HG02884 (cell line): ENCODE measurements around the gene PA2G4.
A peak's percentile ranks its signal among the peaks of the same experiment; 100 is the strongest.
"Not testable (repeated sequence)": the region's sequence is repeated elsewhere in the genome, so short reads cannot be mapped to it uniquely, and the experiment has no call there.

Source experiments
- ATAC-seq: cut with Tn5 transposase; IDR thresholded peaks from one replicate; pipeline ENCODE4 v1.9.1; 2021; ENCODE audit warnings: mild to moderate bottlenecking, moderate library complexity; ENCODE audit not compliant: unreplicated experiment

PA2G4 gene

GRCh38 chr12:56152756-56153677 lies 48.7 kb downstream of the PA2G4 start:
- no peak for ATAC-seq

- no peak for ATAC-seq
These were observed 49.3 kb downstream of the PA2G4 start for GRCh38 chr12:56153678-56154065.

DNA sequence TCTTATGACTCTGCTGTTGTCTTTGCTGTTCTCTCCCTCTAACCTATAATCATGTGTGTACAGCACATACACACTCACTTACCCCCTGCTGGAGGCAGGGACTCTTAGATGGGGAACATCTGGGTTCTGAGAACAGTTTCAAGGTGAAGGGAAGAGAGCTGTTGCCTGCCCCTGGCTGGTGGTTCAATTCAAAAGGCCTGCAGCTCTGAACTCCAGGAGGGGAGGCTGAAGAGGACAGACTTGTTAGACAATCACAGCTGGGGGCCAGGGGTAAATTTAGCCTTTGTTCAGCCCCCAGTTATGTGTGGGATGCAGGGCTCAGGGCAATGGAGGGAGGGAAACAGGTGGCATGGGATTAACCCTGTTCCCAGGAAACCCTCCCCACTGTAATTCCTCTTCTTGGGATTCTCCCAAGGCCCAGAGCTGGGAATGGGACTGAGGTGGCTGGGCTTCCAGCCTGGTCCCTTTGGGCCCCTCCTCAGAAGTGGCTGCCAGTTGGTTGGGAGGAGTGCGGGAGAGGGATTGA lies 50.0 kb downstream of the PA2G4 start:
- no peak for ATAC-seq

- ATAC-seq = no peak
These were observed 50.5 kb downstream of the PA2G4 start for GRCh38 chr12:56154818-56155217.

DNA sequence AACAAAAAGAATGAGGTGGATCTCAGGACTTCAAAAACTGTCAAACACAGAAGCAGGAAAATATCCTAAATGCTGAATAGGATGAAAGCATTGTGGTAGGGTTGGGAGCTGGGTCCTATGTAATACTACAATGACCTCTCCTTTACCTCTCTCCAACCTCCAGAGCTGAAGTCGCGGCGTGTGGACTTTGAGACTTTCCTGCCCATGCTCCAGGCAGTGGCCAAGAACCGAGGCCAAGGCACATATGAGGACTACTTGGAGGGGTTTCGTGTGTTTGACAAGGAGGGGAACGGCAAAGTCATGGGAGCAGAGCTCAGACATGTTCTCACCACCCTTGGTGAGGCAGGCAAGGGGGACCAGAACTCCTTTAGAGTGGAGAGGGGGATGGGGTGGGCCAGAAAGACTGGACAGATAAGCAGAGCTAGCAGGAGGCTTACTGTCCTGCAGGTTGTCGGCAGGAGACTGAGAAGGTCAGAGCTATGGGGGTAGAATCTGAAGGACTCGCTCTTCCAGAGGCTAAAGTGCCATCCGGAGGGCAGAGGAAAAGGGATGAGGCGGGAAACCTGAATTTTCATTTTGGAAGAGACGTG lies 51.0 kb downstream of the PA2G4 start:
- ATAC-seq = no peak

- not testable (repeated sequence) for ATAC-seq
These were observed 52.3 kb downstream of the PA2G4 start for GRCh38 chr12:56156464-56157200.

- ATAC-seq = peak; percentile 21
These were observed 53.1 kb downstream of the PA2G4 start for GRCh38 chr12:56157201-56158028.

- ATAC-seq = peak; percentile 86
These were observed 53.9 kb downstream of the PA2G4 start, which contains the start of gene MYL6 for GRCh38 chr12:56158029-56158925. TSS of gene MYL6 (plus strand) at chr12:56158359. CDS start at chr12:56158402, 43 bp downstream.

DNA sequence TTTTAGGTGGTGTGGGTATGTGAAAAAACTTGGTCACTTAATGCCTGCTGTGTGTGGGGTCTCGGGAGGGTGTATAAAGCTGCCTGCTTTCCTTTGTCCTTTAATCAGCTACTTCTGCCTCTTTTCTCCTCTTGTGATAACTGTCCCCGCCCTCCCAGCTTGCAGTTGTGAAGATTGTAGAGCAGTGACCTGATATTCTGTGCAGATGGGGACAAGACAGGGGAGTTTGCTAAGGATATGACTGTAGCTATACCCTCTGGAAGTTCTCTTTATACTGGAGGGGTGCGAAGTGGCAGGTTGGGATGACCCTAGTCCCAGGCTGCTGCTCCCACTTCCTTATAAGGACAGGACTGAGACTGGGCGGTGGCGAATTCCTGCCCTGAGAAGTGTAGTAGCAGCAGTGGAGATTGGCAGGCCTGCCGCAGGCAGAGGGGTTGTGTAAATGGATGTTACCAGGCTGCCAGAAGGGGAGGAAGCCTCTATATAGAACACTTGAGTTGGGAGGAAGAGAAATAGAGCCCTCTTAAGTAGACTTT lies 54.6 kb downstream of the PA2G4 start:
- no peak for ATAC-seq

DNA sequence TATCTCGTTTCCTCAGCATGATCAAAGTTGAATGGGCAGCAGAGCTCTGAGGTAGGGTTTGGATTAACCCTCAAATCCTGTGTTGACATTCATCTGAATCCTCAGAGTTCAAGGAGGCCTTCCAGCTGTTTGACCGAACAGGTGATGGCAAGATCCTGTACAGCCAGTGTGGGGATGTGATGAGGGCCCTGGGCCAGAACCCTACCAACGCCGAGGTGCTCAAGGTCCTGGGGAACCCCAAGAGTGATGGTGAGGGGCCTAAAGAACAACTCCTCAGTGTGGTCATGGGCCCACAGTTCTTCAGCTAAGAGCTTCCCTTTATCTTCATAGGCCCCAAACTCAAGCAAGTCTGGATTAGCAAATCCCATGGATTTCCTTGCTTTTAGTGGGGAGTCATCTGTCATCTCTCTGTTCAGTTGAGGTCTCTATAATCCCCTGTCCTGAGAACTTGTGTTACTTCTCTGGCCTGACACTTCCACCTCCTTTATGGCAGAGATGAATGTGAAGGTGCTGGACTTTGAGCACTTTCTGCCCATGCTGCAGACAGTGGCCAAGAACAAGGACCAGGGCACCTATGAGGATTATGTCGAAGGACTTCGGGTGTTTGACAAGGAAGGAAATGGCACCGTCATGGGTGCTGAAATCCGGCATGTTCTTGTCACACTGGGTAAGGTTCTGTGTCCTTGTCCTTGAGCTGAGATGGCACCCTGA lies 55.3 kb downstream of the PA2G4 start:
- no peak for ATAC-seq

DNA sequence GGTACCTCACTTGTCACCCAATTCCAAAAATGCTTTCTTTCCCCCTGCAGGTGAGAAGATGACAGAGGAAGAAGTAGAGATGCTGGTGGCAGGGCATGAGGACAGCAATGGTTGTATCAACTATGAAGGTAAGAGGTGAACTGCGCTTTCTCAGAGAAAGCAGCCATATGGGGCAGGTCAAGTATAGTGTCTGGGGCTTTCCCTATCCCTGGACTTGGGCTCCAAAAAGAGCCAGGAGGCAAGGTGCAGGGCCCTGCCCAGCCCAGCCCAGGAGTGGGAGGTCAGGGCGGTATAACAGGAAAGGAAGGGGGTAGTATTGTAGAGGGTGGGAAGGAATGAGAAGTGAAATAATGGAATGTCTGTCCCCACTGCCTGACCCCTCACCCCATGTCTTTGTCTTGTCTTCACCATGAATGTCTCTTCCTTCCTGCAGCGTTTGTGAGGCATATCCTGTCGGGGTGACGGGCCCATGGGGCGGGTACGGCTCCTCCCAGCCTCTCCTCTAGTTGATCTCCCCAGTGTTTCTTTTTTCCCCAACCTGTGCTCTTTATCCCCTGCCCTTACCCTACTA lies 55.9 kb downstream of the PA2G4 start:
- no peak for ATAC-seq

- no peak for ATAC-seq
These were observed 56.7 kb downstream of the PA2G4 start for GRCh38 chr12:56160894-56161689.

GRCh38 chr12:56161690-56162351 lies 57.5 kb downstream of the PA2G4 start:
- no peak for ATAC-seq

- ATAC-seq = no peak
These were observed 58.3 kb downstream of the PA2G4 start for GRCh38 chr12:56162468-56163290.
